ENCODE data around the gene WFIKKN2. TPM values are rescaled to one million over a fixed set of nuclear protein-coding genes. Genes with fewer than 3 reads are reported as not detected.

The WFIKKN2 gene
- total RNA-seq, 2 experiments from 2014 or later: not detected

GRCh38 chr17:50793007-50793406, 42.4 kb upstream of the WFIKKN2 start:
- Histone ChIP-seq H3K36me3 (ENCODE audit: insufficient read depth, low read length) (no peaks in the 10 kb centered on the region), H2AFZ (ENCODE audit: low read length) (no peak overlapping the region), H3K9me2 (ENCODE audit: insufficient read depth, low read length) (no peaks in the 10 kb centered on the region), H3K4me3 (ENCODE audit: low read depth, low read length, poor library complexity, severe bottlenecking) (no peak overlapping the region), H3K9me3 (ENCODE audit: low read length) (no peaks in the 10 kb centered on the region), H3K4me2 (ENCODE audit: low read length) (no peak overlapping the region), H3K4me1 (ENCODE audit: insufficient read depth, low read length, poor library complexity, severe bottlenecking) (no peaks in the 10 kb centered on the region), H4K20me1 (ENCODE audit: insufficient read depth, low read length) (no peaks in the 10 kb centered on the region), H3K27ac (ENCODE audit: low read depth, low read length, poor library complexity, severe bottlenecking) (no peak overlapping the region), H3K79me2 (ENCODE audit: insufficient read depth, low read depth, low read length) (no peaks in the 10 kb centered on the region)
- POLR2A ChIA-PET: interaction anchor here (0.6 kb wide), 1 partner anchor 36 kb away, joined by 9 read pairs; no protein-coding TSS in a partner anchor
- CTCF ChIA-PET (ENCODE audit: unreplicated experiment): no interaction called here
- intact Hi-C loops (cut with micrococcal nuclease; ENCODE audit: unreplicated experiment): no loop called here
- BruUV-seq (replicated peaks): no TSS peak
- TF ChIP-seq EZH2phosphoT487 (IDR thresholded peaks at IDR 0.05; ENCODE audit: borderline replicate concordance, low read depth, low read length) (no peak), CTCF (conservative IDR thresholded peaks at IDR 0.05; ENCODE audit: low read length) (no peak)
- no peak for DNase-seq (ENCODE audit: low spot score)

DNA sequence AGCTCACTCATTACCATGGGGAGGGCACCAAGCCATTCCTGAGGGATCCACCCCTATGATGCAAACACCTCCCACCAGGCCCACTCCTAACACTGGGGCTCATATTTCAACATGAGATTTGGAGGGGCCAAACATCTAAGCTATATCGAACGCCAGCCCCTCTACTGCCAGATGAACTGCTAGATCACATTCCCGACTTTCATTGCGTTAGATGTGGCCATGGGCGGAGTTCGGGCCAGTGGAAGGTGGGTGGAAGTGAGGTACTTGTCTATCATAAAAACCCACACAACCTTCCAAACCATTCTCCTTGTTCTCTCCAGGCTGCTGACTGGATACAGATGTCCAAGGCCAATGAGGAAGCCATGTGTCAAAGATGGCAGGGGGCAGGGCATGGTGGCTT, 41.0 kb upstream of the WFIKKN2 start:
- Histone ChIP-seq H2AFZ (ENCODE audit: low read length) (no peak overlapping the region), H3K9me3 (ENCODE audit: low read length) (no peaks in the 10 kb centered on the region), H3K4me2 (ENCODE audit: low read length) (no peak overlapping the region), H3K79me2 (ENCODE audit: insufficient read depth, low read depth, low read length) (no peaks in the 10 kb centered on the region), H3K27ac (ENCODE audit: low read depth, low read length, poor library complexity, severe bottlenecking) (no peak overlapping the region), H4K20me1 (ENCODE audit: insufficient read depth, low read length) (no peaks in the 10 kb centered on the region), H3K4me1 (ENCODE audit: insufficient read depth, low read length, poor library complexity, severe bottlenecking) (no peaks in the 10 kb centered on the region), H3K9me2 (ENCODE audit: insufficient read depth, low read length) (no peaks in the 10 kb centered on the region), H3K4me3 (ENCODE audit: low read depth, low read length, poor library complexity, severe bottlenecking) (no peak overlapping the region), H3K36me3 (ENCODE audit: insufficient read depth, low read length) (no peaks in the 10 kb centered on the region)
- ChIA-PET POLR2A (interaction anchor here (1.1 kb wide), 1 partner anchor 171 kb away, joined by 3 read pairs; no protein-coding TSS in a partner anchor), CTCF (ENCODE audit: unreplicated experiment) (no interaction called here)
- TF ChIP-seq CTCF (conservative IDR thresholded peaks at IDR 0.05; ENCODE audit: low read length): no peak
- TF ChIP-seq EZH2phosphoT487 (IDR thresholded peaks at IDR 0.05; ENCODE audit: borderline replicate concordance, low read depth, low read length): no peak
- intact Hi-C loops (cut with micrococcal nuclease; ENCODE audit: unreplicated experiment): no loop called here
- no TSS peak for BruUV-seq (replicated peaks)
- no peak for DNase-seq (ENCODE audit: low spot score)

- Histone ChIP-seq H3K9me3 (ENCODE audit: low read length) (no peaks in the 10 kb centered on the region), H3K36me3 (ENCODE audit: insufficient read depth, low read length) (no peaks in the 10 kb centered on the region), H3K79me2 (ENCODE audit: insufficient read depth, low read depth, low read length) (no peaks in the 10 kb centered on the region), H3K27ac (ENCODE audit: low read depth, low read length, poor library complexity, severe bottlenecking) (no peak overlapping the region), H3K4me2 (ENCODE audit: low read length) (no peak overlapping the region), H3K4me3 (ENCODE audit: low read depth, low read length, poor library complexity, severe bottlenecking) (no peak overlapping the region), H2AFZ (ENCODE audit: low read length) (no peak overlapping the region), H3K4me1 (ENCODE audit: insufficient read depth, low read length, poor library complexity, severe bottlenecking) (no peaks in the 10 kb centered on the region), H4K20me1 (ENCODE audit: insufficient read depth, low read length) (no peaks in the 10 kb centered on the region), H3K9me2 (ENCODE audit: insufficient read depth, low read length) (no peaks in the 10 kb centered on the region)
- no TSS peak for BruUV-seq (replicated peaks)
- intact Hi-C loops (cut with micrococcal nuclease; ENCODE audit: unreplicated experiment): no loop called here
- DNase-seq (ENCODE audit: low spot score): no peak
- no peak for TF ChIP-seq EZH2phosphoT487 (IDR thresholded peaks at IDR 0.05; ENCODE audit: borderline replicate concordance, low read depth, low read length)
- TF ChIP-seq CTCF (conservative IDR thresholded peaks at IDR 0.05; ENCODE audit: low read length): no peak
- CTCF ChIA-PET (ENCODE audit: unreplicated experiment): no interaction called here
- POLR2A ChIA-PET: no interaction called here
Measured at GRCh38 chr17:50797135-50797810, 38.1 kb upstream of the WFIKKN2 start.

All from OCI-LY7 (cell line).